Measurements from ENCODE around the gene CACNA1G. TPM values are rescaled to one million over a fixed set of nuclear protein-coding genes. Genes with fewer than 3 reads are reported as not detected.

CACNA1G gene
- total and polyA plus RNA-seq, 2 donors (not counting 3 experiments of a cell fraction or from before 2014, with no cell fraction given), result not detected

- Histone ChIP-seq H4K20me1 (replicated peaks; ENCODE audit: control insufficient read depth, extremely low read depth, insufficient read depth, low read length) (no peaks in the 10 kb centered on the region), H3K27me3 (ENCODE audit: control insufficient read depth in 2 of 2, insufficient read depth in 2 of 2, low read length in 2 of 2) (no peaks in the 10 kb centered on the region), H3K9me3 (replicated peaks; ENCODE audit: control insufficient read depth, insufficient read depth, low read length) (no peaks in the 10 kb centered on the region), H2AFZ (ENCODE audit: low read depth, low read length) (no peak overlapping the region), H3K27ac (ENCODE audit: insufficient read depth, low read depth, low read length) (no peak overlapping the region), H3K4me3 (replicated peaks in 1 of 3; ENCODE audit: insufficient read depth in 1 of 3, low read depth in 1 of 3, low read length in 3 of 3) (no peak overlapping the region), H3K36me3 (ENCODE audit: control insufficient read depth in 2 of 2, extremely low read depth in 1 of 2, insufficient read depth in 2 of 2, low read length in 2 of 2) (no peaks in the 10 kb centered on the region), H3K9me1 (replicated peaks; ENCODE audit: control insufficient read depth, extremely low read depth, insufficient read depth, low read length) (no peaks in the 10 kb centered on the region), H3K4me2 (ENCODE audit: insufficient read depth, low read length) (no peak overlapping the region), H3K79me2 (ENCODE audit: control insufficient read depth, insufficient read depth, low read length) (no peaks in the 10 kb centered on the region), H3K4me1 (ENCODE audit: control insufficient read depth, extremely low read depth, insufficient read depth, low read length) (peaks cover 6% of the 10 kb centered on the region), H3K9ac (replicated peaks; ENCODE audit: extremely low read depth, insufficient read depth, low read length) (no peak overlapping the region)
- DNase-seq (ENCODE audit: low read depth, low spot score), result no peak
- no peak for FAIRE-seq
- TF ChIP-seq JUN (IDR thresholded peaks at IDR 0.05; ENCODE audit: borderline replicate concordance, insufficient read depth, insufficient read length, low read depth), result no peak
- intact Hi-C loops (cut with micrococcal nuclease) (no loop called here), dilution Hi-C loops (cut with MboI; ENCODE audit: extremely low pct_ligation_motif_present, low sequenced_read_pairs) (no loop called here)
- CTCF ChIA-PET, result no interaction called here
- POLR2A ChIA-PET, result no interaction called here
- no TSS peak for BruUV-seq (replicated peaks)
Measured at GRCh38 chr17:50514388-50514787, 46.1 kb upstream of the CACNA1G start.

GRCh38 chr17:50514936-50515702, 45.4 kb upstream of the CACNA1G start:
- Histone ChIP-seq H3K9me3 (replicated peaks; ENCODE audit: control insufficient read depth, insufficient read depth, low read length) (no peaks in the 10 kb centered on the region), H3K36me3 (ENCODE audit: control insufficient read depth in 2 of 2, extremely low read depth in 1 of 2, insufficient read depth in 2 of 2, low read length in 2 of 2) (no peaks in the 10 kb centered on the region), H3K9me1 (replicated peaks; ENCODE audit: control insufficient read depth, extremely low read depth, insufficient read depth, low read length) (no peaks in the 10 kb centered on the region), H4K20me1 (replicated peaks; ENCODE audit: control insufficient read depth, extremely low read depth, insufficient read depth, low read length) (no peaks in the 10 kb centered on the region), H3K27ac (ENCODE audit: insufficient read depth, low read depth, low read length) (no peak overlapping the region), H3K4me1 (ENCODE audit: control insufficient read depth, extremely low read depth, insufficient read depth, low read length) (peaks cover 9% of the 10 kb centered on the region), H3K79me2 (ENCODE audit: control insufficient read depth, insufficient read depth, low read length) (no peaks in the 10 kb centered on the region), H3K27me3 (ENCODE audit: control insufficient read depth in 2 of 2, insufficient read depth in 2 of 2, low read length in 2 of 2) (no peaks in the 10 kb centered on the region), H3K4me3 (replicated peaks in 1 of 3; ENCODE audit: insufficient read depth in 1 of 3, low read depth in 1 of 3, low read length in 3 of 3) (no peak overlapping the region), H3K9ac (replicated peaks; ENCODE audit: extremely low read depth, insufficient read depth, low read length) (no peak overlapping the region), H3K4me2 (ENCODE audit: insufficient read depth, low read length) (no peak overlapping the region), H2AFZ (ENCODE audit: low read depth, low read length) (no peak overlapping the region)
- TF ChIP-seq GATA2 (IDR thresholded peaks at IDR 0.05; ENCODE audit: insufficient read depth, insufficient read length, low read depth, low read length) (no peak), MYC (IDR thresholded peaks at IDR 0.05; ENCODE audit: low read depth, low read length) (no peak), POLR2A (IDR thresholded peaks at IDR 0.05; ENCODE audit: low read depth, low read length) (no peak), JUN (IDR thresholded peaks at IDR 0.05; ENCODE audit: borderline replicate concordance, insufficient read depth, insufficient read length, low read depth) (no peak), FOS (IDR thresholded peaks at IDR 0.05; ENCODE audit: borderline replicate concordance, insufficient read depth, low read length) (no peak), POLR2AphosphoS5 (IDR thresholded peaks at IDR 0.05; ENCODE audit: insufficient read depth, low read depth, low read length) (no peak), EZH2 (IDR thresholded peaks at IDR 0.05; ENCODE audit: borderline replicate concordance, low read depth, low read length, severe bottlenecking) (no peak)
- TF ChIP-seq, protein P1, sequence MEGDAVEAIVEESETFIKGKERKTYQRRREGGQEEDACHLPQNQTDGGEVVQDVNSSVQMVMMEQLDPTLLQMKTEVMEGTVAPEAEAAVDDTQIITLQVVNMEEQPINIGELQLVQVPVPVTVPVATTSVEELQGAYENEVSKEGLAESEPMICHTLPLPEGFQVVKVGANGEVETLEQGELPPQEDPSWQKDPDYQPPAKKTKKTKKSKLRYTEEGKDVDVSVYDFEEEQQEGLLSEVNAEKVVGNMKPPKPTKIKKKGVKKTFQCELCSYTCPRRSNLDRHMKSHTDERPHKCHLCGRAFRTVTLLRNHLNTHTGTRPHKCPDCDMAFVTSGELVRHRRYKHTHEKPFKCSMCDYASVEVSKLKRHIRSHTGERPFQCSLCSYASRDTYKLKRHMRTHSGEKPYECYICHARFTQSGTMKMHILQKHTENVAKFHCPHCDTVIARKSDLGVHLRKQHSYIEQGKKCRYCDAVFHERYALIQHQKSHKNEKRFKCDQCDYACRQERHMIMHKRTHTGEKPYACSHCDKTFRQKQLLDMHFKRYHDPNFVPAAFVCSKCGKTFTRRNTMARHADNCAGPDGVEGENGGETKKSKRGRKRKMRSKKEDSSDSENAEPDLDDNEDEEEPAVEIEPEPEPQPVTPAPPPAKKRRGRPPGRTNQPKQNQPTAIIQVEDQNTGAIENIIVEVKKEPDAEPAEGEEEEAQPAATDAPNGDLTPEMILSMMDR (IDR thresholded peaks at IDR 0.05; ENCODE audit: extremely low read depth in 1 of 2, insufficient read depth in 1 of 2, low read depth in 1 of 2, low read length in 2 of 2), result no peak
- TF ChIP-seq, protein P2, sequence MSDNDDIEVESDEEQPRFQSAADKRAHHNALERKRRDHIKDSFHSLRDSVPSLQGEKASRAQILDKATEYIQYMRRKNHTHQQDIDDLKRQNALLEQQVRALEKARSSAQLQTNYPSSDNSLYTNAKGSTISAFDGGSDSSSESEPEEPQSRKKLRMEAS (IDR thresholded peaks at IDR 0.05; ENCODE audit: insufficient read depth, insufficient read length), result no peak
- POLR2A ChIA-PET, result no interaction called here
- intact Hi-C loops (cut with micrococcal nuclease), result no loop called here
- FAIRE-seq (no peak), DNase-seq (ENCODE audit: low read depth, low spot score) (no peak)
- CTCF ChIA-PET, result interaction anchor here (0.7 kb wide), 1 partner anchor 17 kb away, joined by 4 read pairs; no protein-coding TSS in a partner anchor
- no TSS peak for BruUV-seq (replicated peaks)
- dilution Hi-C loops (cut with MboI; ENCODE audit: extremely low pct_ligation_motif_present, low sequenced_read_pairs), result no loop called here

All from endothelial cell of umbilical vein (primary cell).